Endodermal cell (in vitro differentiated cells): ENCODE results near the gene PLEKHG4B. TPM values are rescaled to one million over a fixed set of nuclear protein-coding genes. Genes with fewer than 3 reads are reported as not detected.
"Not testable (repeated sequence)": the region's sequence is repeated elsewhere in the genome, so short reads cannot be mapped to it uniquely, and the experiment has no call there.

Source experiments
- DNase-seq: peaks from one replicate; pipeline ENCODE4 v3.0.0-alpha.2; 2017
- H3K27ac ChIP-seq: 2 replicates; pipeline ENCODE4 v1.5.1; 2013; ENCODE audit warnings: mild to moderate bottlenecking, low read depth, low read length, moderate library complexity
- H3K27me3 ChIP-seq: 2 replicates; pipeline ENCODE4 v1.6.1; 2013; ENCODE audit warnings: mild to moderate bottlenecking, low read length, moderate library complexity; ENCODE audit not compliant: insufficient read depth, control insufficient read depth, poor library complexity, severe bottlenecking
- H3K36me3 ChIP-seq: 2 replicates; pipeline ENCODE4 v1.7.0; 2013; ENCODE audit warnings: mild to moderate bottlenecking, low read length, moderate library complexity; ENCODE audit not compliant: control insufficient read depth, insufficient read depth
- H3K4me1 ChIP-seq: one replicate; pipeline ENCODE4 v1.7.0; 2013; ENCODE audit warnings: low read length; ENCODE audit not compliant: control insufficient read depth, insufficient read depth
- H3K4me3 ChIP-seq: 2 replicates; pipeline ENCODE4 v1.5.1; 2013; ENCODE audit warnings: mild to moderate bottlenecking, low read length, moderate library complexity
- H3K9ac ChIP-seq: 2 replicates; pipeline ENCODE4 v1.6.1; 2013; ENCODE audit warnings: mild to moderate bottlenecking, low read length, moderate library complexity; ENCODE audit not compliant: poor library complexity, severe bottlenecking; ENCODE audit errors: extremely low read depth
- H3K9me3 ChIP-seq: 2 replicates; pipeline ENCODE4 v1.6.1; 2013; ENCODE audit warnings: mild to moderate bottlenecking, low read length, moderate library complexity; ENCODE audit not compliant: control insufficient read depth
- H3K27ac Mint-ChIP-seq: 2 replicates; pipeline ENCODE4 v1.8.0; 2020; ENCODE audit warnings: mixed read lengths
- H3K27me3 Mint-ChIP-seq: 2 replicates; pipeline ENCODE4 v1.8.0; 2021; ENCODE audit warnings: mild to moderate bottlenecking, mixed read lengths; ENCODE audit not compliant: insufficient read depth
- H3K36me3 Mint-ChIP-seq: 2 replicates; pipeline ENCODE4 v1.8.0; 2020; ENCODE audit warnings: low read depth, mixed read lengths
- H3K4me1 Mint-ChIP-seq: 2 replicates; pipeline ENCODE4 v1.8.0; 2020; ENCODE audit warnings: mixed read lengths
- H3K4me3 Mint-ChIP-seq: 2 replicates; pipeline ENCODE4 v1.8.0; 2020; ENCODE audit warnings: mild to moderate bottlenecking, moderate library complexity, mixed read lengths
- H3K9me3 Mint-ChIP-seq: 2 replicates; pipeline ENCODE4 v1.8.0; 2020; ENCODE audit warnings: mild to moderate bottlenecking, mixed read lengths
- WGBS, 2 experiments: methylation state at CpG; one replicate each; pipeline versions ENCODE4 v1.1.5 to v1.1.7; 2013; ENCODE audit warnings: missing lambda C conversion rate in 2 of 2, mixed read lengths in 1 of 2; ENCODE audit not compliant: insufficient coverage in 1 of 2, insufficient read length in 1 of 2; 5-methylcytosine and 5-hydroxymethylcytosine counted together
- total RNA-seq, 2 donors: library from RNA; stranded (reverse); fragmentation: NEBNext Ultra II Directional in 1 of 2; extraction: Animal tissue kit (Norgen Biotek cat#: 25700) in 1 of 2; gene quantifications; 2 replicates in 1 of 2; 3 replicates in 1 of 2; pipeline ENCODE4 v1.2.1, GENCODE V29; 2021

Gene PLEKHG4B
- total RNA-seq, 2 donors from 2014 or later, result 16.3 to 22.8 TPM

DNA sequence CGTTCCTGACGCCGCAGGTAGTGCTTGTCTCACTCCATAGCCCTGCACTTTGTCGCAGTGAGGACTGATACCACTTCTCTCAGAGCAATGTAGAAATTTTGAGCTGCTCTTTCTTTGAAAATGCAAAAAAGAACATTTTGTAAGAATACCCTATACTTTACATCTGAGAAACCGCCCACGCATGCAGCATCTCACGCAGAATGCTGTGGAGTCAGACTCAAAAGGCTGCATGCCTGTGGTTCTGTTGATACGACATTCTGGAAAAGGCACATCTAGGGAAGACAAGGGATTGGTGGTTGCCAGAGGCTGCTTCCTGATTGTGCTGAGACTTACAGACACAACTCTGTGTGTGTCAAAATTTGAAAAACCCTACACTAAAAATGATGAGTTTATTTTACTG is 146.0 kb downstream of the PLEKHG4B start:
- not testable (repeated sequence) for H3K27ac Mint-ChIP-seq, H3K4me1 ChIP-seq, H3K27me3 ChIP-seq, H3K27me3 Mint-ChIP-seq, H3K4me3 Mint-ChIP-seq, H3K27ac ChIP-seq, H3K9ac ChIP-seq, H3K4me3 ChIP-seq, DNase-seq, H3K4me1 Mint-ChIP-seq
- Histone ChIP-seq H3K36me3 (peaks cover 54% of the 10 kb centered on the region), H3K9me3 (peaks cover 24% of the 10 kb centered on the region)
- Mint-ChIP-seq H3K9me3 (peaks cover 32% of the 10 kb centered on the region), H3K36me3 (peaks cover 90% of the 10 kb centered on the region)
- 82 to 95% methylated on average over 4 to 8 of the region's 8 CpGs for whole genome bisulfite sequencing, 2 experiments

Other genes starting within 250 kb of the PLEKHG4B start
- gene LRRC14B, start 99.3 kb downstream of the PLEKHG4B start, total RNA-seq, result not detected
- 1 to 10 TPM; 8.4 to 9.7 TPM for gene CCDC127, start 126.0 kb downstream of the PLEKHG4B start, total RNA-seq
- 10 to 100 TPM; 61.6 to 73.1 TPM for gene SDHA, start 126.2 kb downstream of the PLEKHG4B start, total RNA-seq
- gene PDCD6, start 179.5 kb downstream of the PLEKHG4B start, total RNA-seq, result 10 to 100 TPM; 69.2 to 80.9 TPM
- gene AHRR, start 229.5 kb downstream of the PLEKHG4B start, total RNA-seq, result 1 to 10 TPM; 1.4 to 2.0 TPM